GM12891 (cell line): ENCODE results near the gene CEP350.
A peak's percentile ranks its signal among the peaks of the same experiment; 100 is the strongest.

Experiments
- DNase-seq: peaks from one replicate; pipeline ENCODE4 v3.0.0; 2011; ENCODE audit warnings: low spot score; ENCODE audit not compliant: insufficient read length
- FAIRE-seq: peaks from 2 replicates; lab custom pipeline; 2011; peaks lifted over from hg19 to GRCh38; lab: Jason Lieb, UNC
- PAX5 ChIP-seq: IDR thresholded peaks from 2 replicates; pipeline ENCODE4 v1.6.1; 2011; ENCODE audit warnings: low read length, moderate library complexity, mild to moderate bottlenecking; ENCODE audit not compliant: insufficient read depth, severe bottlenecking
- POLR2A ChIP-seq: IDR thresholded peaks from 2 replicates; pipeline ENCODE4 v1.6.1; 2011; ENCODE audit warnings: low read depth, low read length, control low read depth
- POLR2AphosphoS5 ChIP-seq: IDR thresholded peaks from 2 replicates; pipeline ENCODE4 v1.6.1; 2011; ENCODE audit warnings: low read depth, low read length, control low read depth
- POU2F2 ChIP-seq: IDR thresholded peaks from 2 replicates; pipeline ENCODE4 v1.6.1; 2011; ENCODE audit warnings: low read depth, mild to moderate bottlenecking, control low read depth, low read length, moderate library complexity
- SPI1 ChIP-seq: IDR thresholded peaks from 2 replicates; pipeline ENCODE4 v1.6.1; 2011; ENCODE audit warnings: low read depth, low read length, control low read depth
- TAF1 ChIP-seq: IDR thresholded peaks from 2 replicates; pipeline ENCODE4 v1.6.1; 2011; ENCODE audit warnings: low read depth, low read length, control low read depth

The CEP350 gene

DNA sequence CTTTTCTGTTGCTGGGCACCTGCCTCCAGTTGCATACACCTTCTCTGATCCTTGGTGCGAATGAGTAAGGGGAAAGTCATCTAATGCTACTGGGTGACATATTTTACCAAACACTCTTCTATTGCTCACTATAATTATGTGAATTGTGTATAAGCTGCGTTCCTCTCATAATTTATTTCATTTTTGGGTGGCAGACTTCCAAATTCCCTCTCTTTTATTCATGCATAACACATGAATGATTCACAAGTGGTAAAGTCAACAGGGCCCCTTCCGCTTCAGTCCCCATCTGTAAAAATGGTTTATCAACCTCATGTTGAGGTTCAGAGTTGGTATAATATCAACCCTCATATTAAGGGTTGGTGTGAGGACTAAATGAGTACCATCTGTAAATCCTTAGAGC is 196.9 kb downstream of the CEP350 start:
- no peak for TF ChIP-seq PAX5
- TF ChIP-seq TAF1, result no peak
- TF ChIP-seq POU2F2, result no peak
- no peak for TF ChIP-seq POLR2AphosphoS5
- TF ChIP-seq SPI1, result no peak
- no peak for TF ChIP-seq POLR2A
- DNase-seq (no peak), FAIRE-seq (no peak)

DNA sequence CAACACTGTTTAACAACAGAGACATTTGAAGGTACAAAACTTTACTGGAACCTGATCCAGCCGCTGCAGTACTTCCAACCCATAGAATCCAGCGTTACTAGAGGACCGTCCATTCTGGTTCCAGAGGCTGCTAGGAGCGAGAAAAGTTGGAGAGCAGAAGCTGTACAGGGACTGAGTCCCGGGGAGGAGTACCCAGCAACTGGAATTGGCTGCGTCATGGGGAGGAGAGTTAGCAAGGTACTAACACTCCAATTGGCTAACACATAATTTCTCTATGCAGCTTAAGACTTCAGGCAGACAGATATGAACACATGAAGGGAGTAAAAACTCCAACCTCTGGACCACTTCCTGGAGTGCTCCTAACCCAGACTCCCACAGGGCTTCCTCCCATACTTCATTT is 198.0 kb downstream of the CEP350 start:
- DNase-seq (no peak), FAIRE-seq (no peak)
- TF ChIP-seq POLR2AphosphoS5 (no peak), PAX5 (no peak), POU2F2 (no peak), SPI1 (no peak), TAF1 (no peak), POLR2A (no peak)

DNA sequence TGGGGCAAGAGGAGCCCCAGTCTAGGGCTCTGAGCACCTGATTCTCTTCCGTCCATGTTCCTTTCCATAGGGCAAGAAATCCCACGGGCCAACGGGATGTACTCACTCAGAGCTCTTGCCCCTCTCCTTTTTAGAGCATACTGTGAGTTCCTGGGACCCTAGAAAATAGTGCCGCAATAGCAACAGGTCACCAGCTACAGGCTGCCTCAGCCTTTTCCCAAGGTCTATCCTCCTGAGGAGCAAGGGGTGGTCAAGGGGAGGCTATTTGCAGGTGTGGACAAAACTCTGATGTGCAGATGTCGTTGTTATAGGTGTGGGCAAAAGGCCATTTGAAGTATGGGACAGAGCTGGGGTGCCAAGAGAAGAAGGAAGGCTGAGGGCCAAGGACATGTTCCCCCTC is 198.4 kb downstream of the CEP350 start:
- no peak for FAIRE-seq
- no peak for TF ChIP-seq POU2F2
- no peak for TF ChIP-seq SPI1
- no peak for TF ChIP-seq TAF1
- TF ChIP-seq POLR2AphosphoS5, result no peak
- TF ChIP-seq POLR2A, result no peak
- no peak for TF ChIP-seq PAX5
- no peak for DNase-seq

DNA sequence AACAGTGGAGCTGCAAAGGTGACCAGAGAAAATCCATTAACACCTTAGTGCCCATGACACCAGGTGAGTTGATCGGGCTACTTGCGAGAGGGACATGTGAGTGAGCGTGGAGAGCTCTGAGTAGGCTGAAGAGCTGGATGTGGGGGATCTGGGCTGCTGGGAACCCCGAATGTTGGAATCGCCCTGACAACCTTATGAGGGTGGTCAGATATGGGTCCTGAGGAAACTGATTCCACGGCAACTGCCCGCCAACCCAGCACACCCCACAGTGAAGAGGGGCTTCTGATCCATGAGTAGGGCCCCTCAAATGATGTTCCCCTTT is 199.4 kb downstream of the CEP350 start:
- no peak for TF ChIP-seq POU2F2
- no peak for TF ChIP-seq TAF1
- TF ChIP-seq POLR2A, result no peak
- no peak for TF ChIP-seq PAX5
- TF ChIP-seq SPI1, result no peak
- no peak for TF ChIP-seq POLR2AphosphoS5
- FAIRE-seq, result no peak
- DNase-seq, result no peak

DNA sequence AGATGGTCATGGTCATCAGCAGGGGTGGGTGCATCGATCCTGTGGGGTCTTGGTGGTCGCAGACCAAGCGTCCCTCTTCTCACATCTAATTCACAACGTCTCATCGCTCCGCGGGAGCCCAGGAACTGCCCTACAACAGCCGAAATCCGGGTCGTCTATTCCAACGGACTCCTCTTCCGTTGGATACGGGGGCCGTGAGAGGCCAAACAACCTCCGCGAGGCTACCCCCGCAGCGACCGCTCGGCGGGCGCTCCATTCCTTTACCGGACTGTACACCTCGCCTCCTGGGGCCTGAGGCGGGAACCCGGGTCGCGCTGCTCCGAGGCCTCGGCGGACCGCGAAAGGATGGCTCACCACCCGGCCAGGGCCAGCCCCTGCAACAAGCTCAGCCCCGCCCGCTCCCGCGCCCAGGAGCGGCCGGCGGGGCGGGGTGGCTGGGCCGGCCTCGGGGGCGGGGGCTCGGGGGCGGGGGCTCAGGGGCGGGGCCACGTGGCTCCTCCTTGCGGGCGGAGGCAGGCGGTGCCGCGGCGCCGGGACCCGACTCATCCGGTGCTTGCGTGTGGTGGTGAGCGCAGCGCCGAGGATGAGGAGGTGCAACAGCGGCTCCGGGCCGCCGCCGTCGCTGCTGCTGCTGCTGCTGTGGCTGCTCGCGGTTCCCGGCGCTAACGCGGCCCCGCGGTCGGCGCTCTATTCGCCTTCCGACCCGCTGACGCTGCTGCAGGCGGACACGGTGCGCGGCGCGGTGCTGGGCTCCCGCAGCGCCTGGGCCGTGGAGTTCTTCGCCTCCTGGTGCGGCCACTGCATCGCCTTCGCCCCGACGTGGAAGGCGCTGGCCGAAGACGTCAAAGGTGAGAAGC is 199.9 kb downstream of the CEP350 start, which contains the start of gene QSOX1:
TSS of gene QSOX1 (plus strand) at position 545 of the 857 bp plus-strand sequence. CDS start at position 584, 39 bp downstream.
- DNase-seq (peak; percentile 98), FAIRE-seq (peak; percentile 54)
- TF ChIP-seq PAX5, result no peak
- 0 out of 2 replicates have a peak, but pooled peaks have one; percentile 61 for TF ChIP-seq TAF1
- peak; percentile 66 for TF ChIP-seq POLR2A
- peak; percentile 65; the same call in 1 of the 2 replicates for TF ChIP-seq POLR2AphosphoS5
- TF ChIP-seq SPI1, result no peak

DNA sequence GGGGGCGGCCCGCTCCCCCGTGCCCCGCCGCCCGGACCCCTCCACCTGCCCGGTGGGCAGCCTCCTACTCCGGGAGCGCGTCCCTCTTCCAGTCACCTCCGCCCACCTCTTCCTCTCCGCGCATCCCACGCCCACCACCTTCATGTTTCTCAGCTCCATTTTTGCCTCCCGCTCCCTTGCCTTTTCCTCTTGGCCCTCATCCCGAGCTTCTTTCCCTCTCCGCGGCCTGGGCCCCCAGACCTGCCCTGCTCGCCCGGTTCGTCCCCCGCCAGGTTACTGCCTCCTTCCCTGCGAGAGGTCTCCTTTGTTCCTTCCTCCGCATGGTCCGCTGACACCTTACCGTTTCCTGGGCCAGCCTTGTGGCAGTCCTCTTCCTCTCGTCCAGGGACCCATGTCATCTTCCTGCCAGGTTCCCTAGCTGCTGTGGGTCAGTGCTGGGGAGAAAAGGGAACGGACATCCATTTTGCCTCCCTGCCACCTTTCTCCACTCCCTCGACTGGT is 200.6 kb downstream of the CEP350 start:
- FAIRE-seq, result no peak
- no peak for TF ChIP-seq PAX5
- no peak for TF ChIP-seq TAF1
- no peak for TF ChIP-seq POLR2A
- TF ChIP-seq POLR2AphosphoS5, result no peak
- TF ChIP-seq SPI1, result no peak
- TF ChIP-seq POU2F2, result no peak
- DNase-seq, result no peak

DNA sequence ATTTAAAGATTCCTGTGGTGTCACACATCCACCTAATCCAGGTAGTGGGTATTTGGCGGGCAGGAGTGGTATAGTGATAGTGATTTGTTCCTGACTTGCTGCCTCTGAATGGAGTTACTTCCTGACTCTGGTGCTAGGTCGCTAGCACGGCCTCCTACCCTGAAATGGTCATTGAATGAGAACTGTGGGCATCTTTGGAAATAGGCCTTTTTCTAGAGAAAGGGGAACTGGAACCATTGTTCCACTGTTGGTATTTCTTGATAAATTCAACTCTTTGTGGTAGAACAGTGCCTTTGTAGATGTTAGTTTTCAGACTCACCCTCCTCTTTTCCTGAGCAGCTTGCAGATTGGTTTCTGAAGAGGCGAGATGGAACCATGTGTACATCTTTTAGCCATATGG is 201.6 kb downstream of the CEP350 start:
- TF ChIP-seq POLR2A (no peak), SPI1 (peak; percentile 95)
- DNase-seq (no peak), FAIRE-seq (no peak)

DNA sequence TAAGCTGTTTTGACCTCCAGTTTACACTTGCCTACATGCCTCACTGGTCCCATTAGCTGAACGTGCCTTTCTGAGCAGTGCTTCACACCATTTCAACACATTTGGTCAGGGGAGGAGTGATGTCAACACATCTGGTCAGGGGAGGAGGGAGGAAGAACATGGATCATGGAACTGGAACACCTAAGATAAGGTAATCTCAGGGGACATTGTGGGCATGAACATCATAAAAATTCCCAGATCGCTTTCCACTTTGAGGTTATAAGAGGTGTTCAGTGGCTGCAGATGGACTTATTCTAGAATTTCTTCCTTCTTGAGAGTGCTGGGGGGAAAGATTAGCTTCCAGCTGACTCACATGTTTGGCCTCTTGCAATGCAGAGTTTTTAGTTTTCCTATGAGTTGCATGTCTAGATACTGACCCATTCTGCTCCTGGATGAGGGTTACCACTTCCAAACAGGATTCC is 202.1 kb downstream of the CEP350 start:
- FAIRE-seq (no peak), DNase-seq (no peak)
- TF ChIP-seq POLR2AphosphoS5 (no peak), POU2F2 (no peak), POLR2A (no peak), PAX5 (no peak), TAF1 (no peak), SPI1 (no peak)

DNA sequence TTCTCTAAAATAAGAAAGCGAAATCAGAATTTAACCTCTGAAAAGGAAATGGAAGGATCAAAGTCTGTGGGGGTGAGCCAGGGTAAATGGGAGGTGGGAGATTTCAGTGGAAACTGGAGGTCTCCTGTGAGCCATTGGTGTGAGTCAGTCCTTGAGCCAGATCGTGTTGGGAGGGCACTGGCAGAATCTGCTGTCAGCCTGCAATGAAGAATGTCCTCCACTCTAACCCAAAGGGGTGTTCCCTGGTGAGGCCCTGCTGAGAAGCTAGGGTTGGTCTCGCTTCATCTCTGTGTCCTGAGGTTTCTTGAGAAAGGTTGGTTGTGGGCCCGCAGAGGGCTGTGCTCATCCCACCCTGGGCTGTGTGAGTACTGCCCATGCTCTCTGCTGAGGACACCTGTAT is 202.5 kb downstream of the CEP350 start:
- no peak for DNase-seq
- no peak for FAIRE-seq
- TF ChIP-seq SPI1, result no peak
- no peak for TF ChIP-seq POLR2A
- TF ChIP-seq TAF1, result no peak
- TF ChIP-seq PAX5, result no peak
- TF ChIP-seq POLR2AphosphoS5, result no peak
- no peak for TF ChIP-seq POU2F2

DNA sequence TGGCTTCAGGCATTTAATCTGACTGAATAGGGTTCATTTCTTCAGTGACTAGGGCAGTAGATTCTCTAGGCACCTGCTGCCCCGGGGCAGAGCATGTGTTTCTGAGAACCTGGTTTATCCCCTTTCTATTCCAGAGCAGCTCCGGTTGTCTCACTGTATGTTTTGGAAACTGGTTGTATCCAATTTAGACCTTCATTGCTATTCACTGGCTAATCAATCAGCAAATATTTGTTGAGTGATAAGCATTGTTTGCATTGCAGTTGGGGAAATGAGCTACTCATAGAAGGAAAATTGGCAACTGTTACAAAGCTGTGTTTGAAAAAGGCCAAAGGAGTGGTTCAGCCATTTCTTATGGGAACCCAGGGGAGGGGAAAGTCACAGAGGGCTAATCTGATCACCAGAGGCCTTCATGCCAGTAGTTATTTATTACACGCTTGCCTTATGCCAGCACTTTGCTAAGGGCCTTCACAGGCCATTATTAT is 203.0 kb downstream of the CEP350 start:
- TF ChIP-seq TAF1 (no peak), POLR2AphosphoS5 (no peak), PAX5 (no peak), POU2F2 (no peak), POLR2A (no peak), SPI1 (no peak)
- FAIRE-seq (no peak), DNase-seq (no peak)
